ENCODE measurements around the gene ADSS1. TPM values are rescaled to one million over a fixed set of nuclear protein-coding genes. Genes with fewer than 3 reads are reported as not detected.
A peak's percentile ranks its signal among the peaks of the same experiment; 100 is the strongest.

ADSS1 gene
- total RNA-seq, 1 experiment from 2014 or later, result 3.2 TPM

- peaks cover 65% of the 10 kb centered on the region for H3K36me3 Mint-ChIP-seq (ENCODE audit: insufficient read depth, unreplicated experiment)
- no peak overlapping the region for H3K4me3 Mint-ChIP-seq (ENCODE audit: unreplicated experiment)
- no peaks in the 10 kb centered on the region for H3K9me3 ChIP-seq
- peak overlapping the region; percentile 39 for H3K27ac Mint-ChIP-seq (ENCODE audit: unreplicated experiment)
- H3K27me3 ChIP-seq (replicated peaks; ENCODE audit: control insufficient read depth, insufficient read depth, low read length), result no peaks in the 10 kb centered on the region
- TF ChIP-seq, protein P1, sequence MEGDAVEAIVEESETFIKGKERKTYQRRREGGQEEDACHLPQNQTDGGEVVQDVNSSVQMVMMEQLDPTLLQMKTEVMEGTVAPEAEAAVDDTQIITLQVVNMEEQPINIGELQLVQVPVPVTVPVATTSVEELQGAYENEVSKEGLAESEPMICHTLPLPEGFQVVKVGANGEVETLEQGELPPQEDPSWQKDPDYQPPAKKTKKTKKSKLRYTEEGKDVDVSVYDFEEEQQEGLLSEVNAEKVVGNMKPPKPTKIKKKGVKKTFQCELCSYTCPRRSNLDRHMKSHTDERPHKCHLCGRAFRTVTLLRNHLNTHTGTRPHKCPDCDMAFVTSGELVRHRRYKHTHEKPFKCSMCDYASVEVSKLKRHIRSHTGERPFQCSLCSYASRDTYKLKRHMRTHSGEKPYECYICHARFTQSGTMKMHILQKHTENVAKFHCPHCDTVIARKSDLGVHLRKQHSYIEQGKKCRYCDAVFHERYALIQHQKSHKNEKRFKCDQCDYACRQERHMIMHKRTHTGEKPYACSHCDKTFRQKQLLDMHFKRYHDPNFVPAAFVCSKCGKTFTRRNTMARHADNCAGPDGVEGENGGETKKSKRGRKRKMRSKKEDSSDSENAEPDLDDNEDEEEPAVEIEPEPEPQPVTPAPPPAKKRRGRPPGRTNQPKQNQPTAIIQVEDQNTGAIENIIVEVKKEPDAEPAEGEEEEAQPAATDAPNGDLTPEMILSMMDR (IDR thresholded peaks at IDR 0.05; ENCODE audit: insufficient read depth in 1 of 2, low read depth in 1 of 2, low read length in 1 of 2, severe bottlenecking in 1 of 2, unreplicated experiment in 1 of 2), result no peak
- H3K27me3 Mint-ChIP-seq (ENCODE audit: insufficient read depth, unreplicated experiment), result no peaks in the 10 kb centered on the region
- no peaks in the 10 kb centered on the region for H3K9me3 Mint-ChIP-seq (ENCODE audit: unreplicated experiment)
- no TSS peak for BruUV-seq (replicated peaks)
- H3K36me3 ChIP-seq (ENCODE audit: control insufficient read depth, insufficient read depth, low read length), result peaks cover 5% of the 10 kb centered on the region
- H3K4me1 ChIP-seq, result peaks cover 11% of the 10 kb centered on the region
- no peak for DNase-seq
- H3K4me3 ChIP-seq (ENCODE audit: low read depth, low read length), result no peak overlapping the region
- POLR2A ChIA-PET, result interaction anchor here (2.0 kb wide), 1 partner anchor 11 kb away, joined by 5 read pairs; no protein-coding TSS in a partner anchor
- intact Hi-C loops (cut with micrococcal nuclease; ENCODE audit: unreplicated experiment), result no loop called here
- CTCF ChIA-PET, result interaction anchor here (1.0 to 1.4 kb wide), 3 partner anchors 10 to 128 kb away, joined by 3 to 5 read pairs (median 5); no protein-coding TSS in a partner anchor
- no peaks in the 10 kb centered on the region for H3K4me1 Mint-ChIP-seq (ENCODE audit: low read depth, unreplicated experiment)
Measured at GRCh38 chr14:104698688-104699425, 25.2 kb upstream of the ADSS1 start.

DNA sequence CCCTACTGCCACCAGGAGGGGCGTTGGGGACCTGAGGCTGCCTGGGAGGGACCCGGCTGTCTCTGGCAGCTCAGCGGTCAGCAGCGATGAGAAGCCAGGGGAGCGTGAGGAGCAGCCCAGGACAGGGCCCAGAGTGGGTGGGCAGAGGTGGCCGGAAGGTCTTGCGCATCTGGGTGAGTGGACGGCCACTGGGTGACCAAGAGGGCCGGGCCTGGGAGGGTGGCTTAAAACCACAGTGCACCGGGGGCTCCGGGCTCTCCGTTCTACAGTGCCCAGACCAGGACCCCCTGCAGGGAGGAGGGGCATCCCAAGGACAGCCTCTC, 24.6 kb upstream of the ADSS1 start:
- H3K27me3 Mint-ChIP-seq (ENCODE audit: insufficient read depth, unreplicated experiment), result no peaks in the 10 kb centered on the region
- no peak overlapping the region for H3K4me3 Mint-ChIP-seq (ENCODE audit: unreplicated experiment)
- H3K4me3 ChIP-seq (ENCODE audit: low read depth, low read length), result no peak overlapping the region
- TF ChIP-seq, protein P1 (IDR thresholded peaks at IDR 0.05; ENCODE audit: insufficient read depth in 1 of 2, low read depth in 1 of 2, low read length in 1 of 2, severe bottlenecking in 1 of 2, unreplicated experiment in 1 of 2), result no peak
- intact Hi-C loops (cut with micrococcal nuclease; ENCODE audit: unreplicated experiment), result no loop called here
- peaks cover 68% of the 10 kb centered on the region for H3K36me3 Mint-ChIP-seq (ENCODE audit: insufficient read depth, unreplicated experiment)
- H3K36me3 ChIP-seq (ENCODE audit: control insufficient read depth, insufficient read depth, low read length), result peaks cover 5% of the 10 kb centered on the region
- H3K9me3 ChIP-seq, result no peaks in the 10 kb centered on the region
- peaks cover 11% of the 10 kb centered on the region for H3K4me1 ChIP-seq
- H3K27me3 ChIP-seq (replicated peaks; ENCODE audit: control insufficient read depth, insufficient read depth, low read length), result no peaks in the 10 kb centered on the region
- CTCF ChIA-PET, result no interaction called here
- no TSS peak for BruUV-seq (replicated peaks)
- no peaks in the 10 kb centered on the region for H3K9me3 Mint-ChIP-seq (ENCODE audit: unreplicated experiment)
- H3K4me1 Mint-ChIP-seq (ENCODE audit: low read depth, unreplicated experiment), result no peaks in the 10 kb centered on the region
- DNase-seq, result no peak
- no peak overlapping the region for H3K27ac Mint-ChIP-seq (ENCODE audit: unreplicated experiment)
- POLR2A ChIA-PET, result no interaction called here

DNA sequence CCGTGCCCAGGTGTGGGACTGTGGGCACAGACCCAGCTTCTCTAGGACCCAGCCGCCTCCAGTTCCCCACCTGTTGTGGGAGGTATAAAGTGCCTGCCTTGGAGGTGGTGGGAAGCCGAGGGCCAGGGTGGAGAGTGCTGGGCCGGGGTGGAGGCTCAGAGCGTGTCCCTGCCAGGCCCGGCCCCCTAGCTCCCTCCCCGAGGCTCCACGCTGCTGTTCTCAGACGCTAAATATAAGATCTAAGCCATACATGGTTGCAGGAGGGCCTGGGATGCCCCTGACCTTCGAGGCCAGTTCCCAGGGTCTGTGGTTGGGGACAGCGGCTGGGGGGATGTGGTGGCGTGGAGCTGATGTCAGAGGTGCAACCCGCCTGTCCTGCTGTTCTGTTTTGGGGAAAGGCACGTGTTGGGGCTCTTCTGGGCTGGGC, 23.8 kb upstream of the ADSS1 start:
- Histone ChIP-seq H3K36me3 (ENCODE audit: control insufficient read depth, insufficient read depth, low read length) (peaks cover 5% of the 10 kb centered on the region), H3K27me3 (replicated peaks; ENCODE audit: control insufficient read depth, insufficient read depth, low read length) (no peaks in the 10 kb centered on the region), H3K9me3 (no peaks in the 10 kb centered on the region), H3K4me3 (ENCODE audit: low read depth, low read length) (no peak overlapping the region), H3K4me1 (peaks cover 11% of the 10 kb centered on the region)
- intact Hi-C loops (cut with micrococcal nuclease; ENCODE audit: unreplicated experiment), result no loop called here
- H3K27ac Mint-ChIP-seq (ENCODE audit: unreplicated experiment), result no peak overlapping the region
- peaks cover 70% of the 10 kb centered on the region for H3K36me3 Mint-ChIP-seq (ENCODE audit: insufficient read depth, unreplicated experiment)
- CTCF ChIA-PET, result no interaction called here
- H3K9me3 Mint-ChIP-seq (ENCODE audit: unreplicated experiment), result no peaks in the 10 kb centered on the region
- TF ChIP-seq, protein P1 (IDR thresholded peaks at IDR 0.05; ENCODE audit: insufficient read depth in 1 of 2, low read depth in 1 of 2, low read length in 1 of 2, severe bottlenecking in 1 of 2, unreplicated experiment in 1 of 2), result no peak
- H3K4me3 Mint-ChIP-seq (ENCODE audit: unreplicated experiment), result no peak overlapping the region
- BruUV-seq (replicated peaks), result no TSS peak
- H3K27me3 Mint-ChIP-seq (ENCODE audit: insufficient read depth, unreplicated experiment), result no peaks in the 10 kb centered on the region
- no peak for DNase-seq
- no peaks in the 10 kb centered on the region for H3K4me1 Mint-ChIP-seq (ENCODE audit: low read depth, unreplicated experiment)
- POLR2A ChIA-PET, result no interaction called here
